HG02840 (cell line): Measurements from ENCODE around the gene USP2.

Experiments used
- ATAC-seq: cut with Tn5 transposase; IDR thresholded peaks from one replicate; pipeline ENCODE4 v1.9.1; 2021; ENCODE audit warnings: mild to moderate bottlenecking, moderate library complexity, moderate number of reproducible peaks; ENCODE audit not compliant: unreplicated experiment, low FRiP score

The USP2 gene

DNA sequence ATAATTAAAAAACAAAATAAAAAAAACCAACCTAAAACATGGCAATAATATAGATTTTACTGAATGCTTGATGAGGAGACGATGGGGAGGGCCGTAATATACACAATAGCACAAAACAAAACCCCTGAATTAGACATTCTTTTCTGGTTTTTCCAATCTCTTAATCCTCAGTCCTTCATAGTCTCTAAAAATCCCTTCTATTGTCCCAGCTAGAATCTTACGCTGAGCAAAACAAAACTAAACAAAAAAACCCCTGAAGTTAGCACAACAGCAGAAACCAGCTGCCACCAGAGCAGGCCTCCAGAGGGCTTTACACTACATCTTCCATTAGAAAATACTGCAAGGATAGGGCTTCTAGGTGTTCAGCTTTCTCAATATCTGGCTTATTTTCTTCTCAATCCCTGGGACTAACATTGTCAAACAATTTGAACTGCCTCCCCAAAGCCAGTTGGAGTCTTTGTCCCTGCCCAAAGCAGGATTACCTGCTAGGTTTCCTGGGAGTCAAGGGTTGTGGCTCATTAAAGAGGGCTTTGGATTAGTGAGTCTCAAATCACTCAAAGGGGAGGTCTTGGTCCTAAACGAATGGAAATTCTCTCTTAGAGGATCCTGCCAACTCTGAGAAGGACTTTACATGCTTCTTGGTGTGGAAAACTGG, 49.3 kb downstream of the USP2 start:
- ATAC-seq: no peak

DNA sequence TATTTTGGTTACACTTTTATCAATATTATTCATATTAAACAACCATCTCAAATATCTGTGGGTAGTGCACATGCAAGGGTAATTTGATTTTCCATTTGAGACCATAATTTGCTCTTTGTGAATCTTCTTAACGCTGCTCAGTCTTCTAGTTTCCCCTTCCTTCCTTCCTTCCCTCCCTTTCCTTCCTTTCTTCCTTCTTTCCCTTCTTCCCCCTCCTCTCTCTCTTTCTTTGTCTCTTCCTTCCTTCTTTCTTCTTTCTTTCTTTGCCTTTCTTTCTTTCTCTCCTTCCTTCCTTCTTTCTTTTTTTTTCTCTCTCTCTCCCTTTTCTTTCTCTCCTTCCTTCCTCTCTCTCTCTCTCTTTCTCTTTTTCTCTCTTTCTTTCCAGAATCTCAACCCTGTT, 51.3 kb downstream of the USP2 start:
- ATAC-seq: no peak

DNA sequence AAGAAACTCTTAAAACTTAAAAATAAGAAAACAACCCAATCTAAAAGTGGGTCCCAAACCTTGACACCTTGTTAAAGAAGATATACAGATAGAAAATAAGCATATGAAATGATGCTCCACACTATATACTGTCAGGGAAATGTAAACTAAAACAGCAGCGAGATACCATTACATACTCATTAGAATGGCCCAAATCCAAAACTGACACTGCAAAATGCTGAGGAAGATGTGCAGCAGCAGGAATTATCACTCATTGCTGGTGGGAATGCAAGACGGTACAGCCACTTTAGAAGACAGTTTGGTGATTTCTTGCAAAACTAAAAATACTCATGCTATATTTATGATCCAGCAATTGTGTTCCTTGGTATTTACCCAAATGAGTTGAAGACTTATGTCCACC, 52.2 kb downstream of the USP2 start:
- no peak for ATAC-seq

DNA sequence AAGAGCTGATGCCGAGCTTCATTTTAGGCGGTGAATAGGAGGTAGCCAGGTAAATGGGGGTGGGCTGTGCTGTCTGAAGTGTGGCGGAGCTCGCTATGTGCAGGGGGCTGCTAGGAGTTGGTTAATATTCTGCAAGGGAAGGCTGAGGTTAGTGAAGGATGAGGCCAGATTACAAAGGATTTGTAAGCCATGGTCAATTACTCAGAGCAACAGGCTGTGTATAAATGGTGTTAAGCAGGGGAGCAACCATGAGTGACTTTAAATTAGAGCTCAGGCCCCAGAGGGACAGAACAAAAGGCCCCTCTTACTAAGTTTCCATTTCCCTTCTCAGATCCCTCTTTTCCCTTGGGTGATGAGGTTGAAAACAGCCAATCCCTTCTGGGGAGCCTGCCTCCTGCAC, 57.3 kb downstream of the USP2 start:
- no peak for ATAC-seq

DNA sequence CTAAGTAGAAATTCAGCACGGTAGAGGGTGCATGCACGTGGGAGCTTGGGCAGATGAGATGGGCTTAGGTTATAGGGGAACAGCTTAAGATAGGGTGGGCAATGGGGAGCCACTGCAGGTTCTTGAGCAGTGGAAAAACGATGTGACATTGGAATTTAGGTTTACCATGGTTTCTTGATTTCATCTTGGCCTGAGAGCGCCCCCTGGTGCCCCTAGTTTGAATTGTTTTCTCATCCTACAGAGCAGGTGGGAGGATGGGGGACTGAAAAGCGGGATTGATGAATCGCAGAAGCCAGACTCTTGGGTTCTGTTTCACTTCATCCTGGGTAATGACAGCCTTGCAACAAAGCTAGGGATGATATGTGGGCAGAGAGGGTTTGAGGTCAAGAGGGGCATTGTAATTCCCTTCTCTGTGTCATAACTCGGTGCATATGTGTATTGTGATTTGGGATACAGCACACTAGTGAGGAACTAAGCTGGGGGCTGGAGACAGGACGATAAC, 57.9 kb downstream of the USP2 start:
- ATAC-seq: no peak

DNA sequence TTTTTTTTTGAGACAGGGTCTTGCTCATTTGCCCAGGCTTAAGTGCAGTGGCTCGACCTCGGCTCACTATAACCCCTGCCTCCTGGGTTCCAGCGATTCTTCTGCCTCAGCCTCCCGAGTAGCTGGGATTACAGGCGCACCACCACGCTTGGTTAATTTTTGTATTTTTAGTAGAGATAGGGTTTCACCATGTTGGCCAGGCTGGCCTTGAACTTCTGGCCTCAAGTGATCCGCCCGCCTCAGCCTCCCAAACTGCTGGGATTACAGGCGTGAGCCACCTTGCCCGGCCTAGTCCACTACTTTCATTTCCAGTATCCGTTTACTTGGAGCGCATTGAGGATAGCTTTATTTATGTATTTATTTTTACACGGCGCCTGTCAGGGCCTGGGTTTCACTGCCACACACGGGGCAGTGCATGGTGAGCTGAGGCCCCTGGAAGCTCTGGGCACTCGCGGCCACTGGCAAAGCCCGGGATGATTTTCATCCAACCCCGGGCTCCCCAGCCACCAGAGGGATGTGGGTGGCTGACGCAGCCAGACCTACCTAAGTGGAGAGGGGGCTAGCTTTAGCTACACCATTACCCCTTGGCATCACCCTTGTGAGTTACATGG, 58.5 kb downstream of the USP2 start:
- no peak for ATAC-seq

DNA sequence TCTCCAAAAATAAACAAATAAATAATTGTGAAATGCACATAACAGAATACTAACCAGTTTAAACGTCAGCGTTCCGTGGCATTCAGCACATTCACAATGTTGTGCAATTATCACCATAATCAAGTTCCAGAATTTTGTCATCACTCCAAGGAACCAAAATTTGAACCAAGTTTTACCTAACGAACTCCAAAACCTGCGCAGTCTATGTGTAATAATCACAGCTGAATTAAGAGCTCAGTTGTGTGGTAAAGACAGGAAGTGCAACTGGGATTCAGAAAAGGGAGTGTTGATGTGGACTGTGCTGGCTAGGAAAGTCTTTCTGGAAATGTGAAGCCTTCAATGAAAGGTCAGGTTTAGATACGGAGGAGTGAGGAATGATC, 59.1 kb downstream of the USP2 start:
- no peak for ATAC-seq

DNA sequence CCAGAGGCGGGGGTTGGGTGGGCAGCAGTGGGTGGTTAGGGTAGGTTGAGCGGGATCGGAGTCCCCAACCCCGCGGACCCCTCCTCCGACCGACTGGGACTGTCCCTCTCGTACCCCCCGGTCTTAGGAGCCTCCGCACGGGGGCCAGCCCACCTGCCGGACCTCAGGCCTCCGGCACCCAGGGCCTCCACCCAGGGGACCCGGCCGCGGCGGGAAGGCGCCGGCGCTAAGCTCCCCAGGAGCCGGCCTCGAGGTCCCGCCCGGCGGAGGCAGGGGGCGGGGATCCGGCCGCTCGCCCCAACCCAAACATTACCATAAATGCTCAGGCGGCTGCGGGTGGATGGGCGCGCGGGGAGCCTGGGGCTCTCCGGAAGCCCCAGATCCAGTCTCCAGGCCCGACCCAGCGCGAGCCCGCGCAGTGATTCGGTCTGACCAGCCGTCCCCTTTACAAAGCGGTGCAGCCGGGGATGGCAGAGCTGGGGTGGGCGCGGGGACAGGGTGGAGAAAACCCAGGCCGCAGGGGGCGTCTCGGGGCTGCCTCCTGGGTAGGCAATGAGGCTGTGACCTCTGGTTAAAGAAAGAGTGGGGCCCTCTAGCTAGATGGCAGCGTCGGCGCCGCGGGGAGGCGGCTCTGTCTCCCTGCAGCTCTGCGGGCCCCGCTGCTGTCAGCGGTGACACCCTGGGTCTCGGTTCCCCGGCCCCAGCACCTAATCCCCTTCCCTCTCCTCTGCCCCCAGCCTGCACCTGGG, 60.5 kb downstream of the USP2 start:
- no peak for ATAC-seq

DNA sequence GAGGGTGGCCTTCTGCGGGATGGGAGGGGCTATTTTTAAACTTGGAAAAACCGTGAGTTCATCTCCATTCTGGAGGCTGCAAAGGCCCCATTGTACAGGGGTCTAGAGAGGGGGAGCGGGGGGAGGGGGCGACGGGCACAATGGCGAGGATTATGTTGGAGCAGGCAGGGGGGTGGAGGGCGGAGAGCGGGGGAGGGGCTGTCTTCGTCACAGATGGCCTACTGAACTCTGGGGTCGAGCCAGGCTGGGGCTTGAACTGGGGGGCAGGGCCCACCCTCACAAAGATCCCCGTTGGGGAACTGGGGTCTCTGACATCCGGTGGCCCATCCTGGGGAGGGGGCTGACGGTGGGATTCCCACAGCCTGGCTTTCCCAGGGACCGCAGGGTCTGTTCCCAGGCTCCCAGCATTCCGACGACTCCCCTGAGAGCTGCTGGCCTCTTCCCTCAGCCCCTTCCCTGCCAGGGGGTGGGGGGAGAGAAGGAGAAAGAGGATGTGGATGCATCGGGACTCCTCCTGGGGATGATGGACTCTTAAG, 61.2 kb downstream of the USP2 start:
- no peak for ATAC-seq

DNA sequence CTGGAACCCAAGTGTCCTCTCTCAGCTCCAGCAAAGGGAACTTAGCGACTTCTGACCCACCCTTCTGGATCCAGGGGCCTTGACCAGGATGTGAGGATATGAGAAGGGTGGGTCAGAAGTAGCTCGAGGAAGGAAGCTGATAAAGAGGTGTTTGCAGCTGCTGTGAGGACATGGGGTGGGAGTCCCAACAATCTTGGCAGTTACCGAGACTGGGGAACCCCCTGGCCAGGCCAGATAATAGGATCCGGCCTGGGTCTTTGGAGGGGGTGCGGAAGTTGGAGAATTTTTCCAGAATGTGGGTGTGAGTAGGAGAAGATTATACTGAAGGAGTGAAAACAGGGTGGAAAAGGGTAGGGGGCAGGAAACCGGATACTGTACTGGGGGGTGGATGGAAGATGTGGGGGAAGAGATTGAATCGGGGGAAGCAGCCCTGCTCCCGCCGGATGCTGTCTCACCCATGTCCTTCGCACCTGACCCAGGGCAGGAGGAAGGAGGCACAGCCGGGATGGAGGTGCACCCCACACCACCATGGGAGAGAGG, 61.7 kb downstream of the USP2 start:
- no peak for ATAC-seq

DNA sequence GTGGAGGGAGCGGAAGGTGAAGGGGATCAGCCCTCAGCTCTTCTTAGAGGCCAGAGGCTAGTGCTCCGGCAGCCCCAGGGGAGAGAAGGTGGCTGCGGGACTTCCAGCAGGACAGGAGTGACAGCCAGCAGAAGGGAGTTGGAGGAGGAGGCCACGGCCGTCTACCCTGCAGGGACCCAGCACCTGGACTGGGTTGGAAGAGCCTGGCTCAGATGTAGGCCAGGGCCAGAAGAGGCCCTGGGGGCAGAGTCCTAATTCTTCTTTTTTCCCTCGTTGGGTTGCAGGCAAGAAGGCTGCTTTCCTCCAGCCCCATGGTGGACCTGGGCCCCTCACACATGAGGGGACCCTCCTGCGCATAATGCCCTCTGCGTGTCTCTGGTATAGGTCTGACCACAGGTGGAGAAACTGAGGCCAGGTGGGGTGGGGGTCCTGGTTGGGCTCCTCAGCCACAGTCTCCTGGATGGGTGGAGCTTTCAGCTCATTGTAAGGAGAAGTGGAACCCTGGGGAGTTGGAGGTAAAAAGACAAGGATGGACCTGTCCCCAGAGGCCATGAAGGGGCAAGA, 62.3 kb downstream of the USP2 start:
- no peak for ATAC-seq

DNA sequence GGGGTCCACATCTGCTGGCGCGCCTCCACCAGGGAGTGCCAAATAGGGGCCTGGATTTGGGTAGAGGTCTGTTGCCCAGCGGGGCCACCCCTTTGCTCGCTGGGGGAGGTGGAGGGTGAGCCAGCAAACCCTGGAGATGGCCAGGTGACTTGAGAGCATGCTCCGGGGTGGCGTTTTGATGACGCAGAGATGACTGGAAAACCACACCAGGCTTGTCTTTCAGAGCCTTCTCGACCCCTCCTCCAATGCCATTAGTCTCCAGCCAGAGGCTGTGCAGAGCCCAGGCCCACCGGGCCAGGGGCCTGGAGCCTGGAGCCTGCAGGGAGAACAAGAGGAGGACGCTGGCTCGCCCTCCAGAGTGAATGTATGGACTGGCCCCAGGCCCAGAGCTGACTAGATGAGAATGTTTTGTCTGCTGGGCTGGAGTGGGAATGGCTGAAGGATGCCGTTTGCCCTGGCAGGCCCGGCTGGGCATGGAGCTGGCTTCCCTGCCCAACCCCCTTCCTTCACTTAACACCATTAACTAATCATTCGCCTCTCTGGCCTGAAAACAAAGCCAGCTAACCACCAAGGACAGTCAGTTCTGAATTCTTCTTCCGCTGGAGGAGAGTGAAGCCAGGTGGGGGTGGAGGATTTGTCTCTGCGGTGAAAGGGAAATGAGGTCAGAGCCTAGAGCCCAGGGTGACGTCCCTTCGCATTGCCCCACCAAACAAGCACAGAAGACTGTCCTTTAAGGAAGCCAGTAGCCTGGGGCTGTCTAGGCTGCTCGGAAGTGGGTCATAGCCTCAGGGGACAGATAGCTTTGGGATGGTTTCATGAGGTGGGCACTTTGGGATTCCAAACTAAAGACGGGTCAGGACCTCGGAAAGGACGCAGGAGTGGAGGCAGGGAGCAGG, 63.0 kb downstream of the USP2 start:
- ATAC-seq: no peak

DNA sequence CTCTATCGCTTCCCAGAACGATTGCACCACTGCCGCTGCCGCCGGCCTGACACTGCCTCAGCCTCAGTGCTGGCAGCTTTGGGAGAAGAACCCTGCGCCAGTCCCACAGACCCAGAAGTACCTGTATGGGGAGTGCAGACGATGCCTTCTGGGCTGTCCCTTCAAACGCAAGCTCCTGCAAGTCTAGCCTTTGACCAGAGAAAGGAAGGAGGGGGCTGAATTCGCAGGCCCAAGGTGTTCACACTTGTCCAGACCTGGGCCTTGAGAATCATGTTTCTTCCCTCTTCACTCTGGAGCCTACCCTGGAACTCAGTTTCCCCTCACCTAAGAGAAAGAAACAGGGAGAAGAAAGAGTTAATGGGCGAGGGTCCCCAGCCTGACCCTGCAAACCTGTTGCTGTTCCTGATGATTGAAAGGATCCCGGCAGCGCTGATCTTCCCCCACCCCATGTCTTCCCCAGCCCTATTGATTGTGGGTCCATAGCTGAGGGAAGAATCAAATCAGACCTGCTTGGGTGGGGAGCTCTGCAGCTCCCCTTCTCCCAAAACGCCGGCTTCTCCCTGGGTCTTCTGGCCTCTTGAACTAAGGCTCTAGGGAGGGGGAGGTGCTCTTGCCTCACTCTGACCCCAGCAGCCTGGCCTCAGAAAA, 63.8 kb downstream of the USP2 start:
- no peak for ATAC-seq

DNA sequence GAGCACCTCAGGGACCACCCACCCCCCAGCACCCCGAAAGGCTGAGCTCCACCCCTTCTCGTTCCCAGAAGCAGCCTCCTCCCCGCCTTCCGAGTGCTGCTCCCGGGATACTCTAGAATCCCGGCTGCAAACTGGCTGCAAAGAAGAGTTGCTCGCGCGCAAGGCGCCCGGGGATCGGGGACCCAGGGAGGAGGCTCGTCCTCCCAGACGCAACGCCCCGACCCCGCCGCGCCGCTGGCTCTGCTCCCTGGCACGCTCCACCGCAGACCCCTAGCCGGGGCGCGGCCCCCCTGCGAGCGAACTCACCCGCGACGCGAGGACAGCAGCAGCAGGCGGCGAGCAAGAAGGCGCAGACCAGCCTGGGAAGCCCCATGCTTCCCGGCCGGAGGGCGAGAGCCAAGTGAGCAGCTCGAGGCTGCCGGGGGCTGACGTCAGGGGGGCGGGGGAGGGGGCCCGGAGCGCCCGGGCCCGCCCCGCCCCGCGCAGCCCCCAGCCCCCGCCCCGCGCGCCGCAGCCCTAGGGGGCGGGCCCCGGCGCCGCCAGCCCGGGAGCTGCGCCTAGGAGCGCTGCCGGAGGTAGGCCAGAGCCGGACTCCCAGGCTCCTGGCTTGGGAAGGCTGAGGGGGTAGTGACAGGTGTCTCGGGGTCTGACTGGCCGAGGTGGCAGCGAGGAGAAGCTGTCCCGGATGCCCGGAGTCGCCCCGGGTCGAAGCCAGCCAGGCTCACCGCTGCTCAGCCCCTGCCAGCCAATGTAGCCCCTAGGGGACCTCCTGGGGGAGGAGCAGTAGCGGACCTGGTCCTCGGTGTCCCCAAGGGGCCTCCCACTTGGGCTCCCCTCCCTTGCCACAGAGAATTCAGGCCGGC, 64.5 kb downstream of the USP2 start, which contains the start of gene MCAM:
TSS of gene MCAM (minus strand) at position 402 of the 863 bp plus-strand sequence. CDS start at position 373, 29 bp downstream.
- no peak for ATAC-seq

DNA sequence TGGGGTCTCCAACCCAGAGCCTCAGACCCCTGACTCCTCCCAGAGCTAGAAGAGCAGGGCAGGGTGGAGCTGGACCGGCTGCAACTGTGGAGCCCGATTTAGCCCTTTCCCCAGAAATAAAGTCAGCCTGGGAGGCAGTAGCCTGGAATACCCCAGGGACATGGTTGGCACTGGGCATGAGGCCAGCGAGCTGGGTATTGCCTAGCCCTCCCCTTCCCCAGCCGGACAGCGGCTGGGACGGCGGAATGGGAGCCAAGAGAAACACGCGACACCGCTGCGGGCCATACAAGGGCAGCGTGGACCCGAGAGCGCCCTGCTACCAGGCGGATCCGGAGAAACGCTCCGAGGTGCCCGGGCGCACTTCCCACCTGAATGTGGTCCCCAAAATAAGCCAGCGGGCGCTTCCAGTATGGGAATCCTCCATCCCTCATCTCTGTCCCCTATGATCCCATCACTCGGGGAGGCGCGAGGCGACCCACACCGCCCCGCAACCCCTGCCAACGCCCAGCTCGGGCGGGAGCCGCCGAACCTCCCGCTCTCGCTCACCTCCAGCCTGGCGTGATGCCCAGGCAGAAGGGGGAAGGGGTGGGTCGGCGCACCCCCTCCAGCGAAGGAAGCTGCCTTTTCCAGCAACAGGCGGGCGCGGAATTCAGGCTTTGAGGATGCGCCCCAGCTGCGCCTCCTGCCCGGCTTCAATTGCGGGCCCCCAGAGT, 65.3 kb downstream of the USP2 start:
- ATAC-seq: no peak

DNA sequence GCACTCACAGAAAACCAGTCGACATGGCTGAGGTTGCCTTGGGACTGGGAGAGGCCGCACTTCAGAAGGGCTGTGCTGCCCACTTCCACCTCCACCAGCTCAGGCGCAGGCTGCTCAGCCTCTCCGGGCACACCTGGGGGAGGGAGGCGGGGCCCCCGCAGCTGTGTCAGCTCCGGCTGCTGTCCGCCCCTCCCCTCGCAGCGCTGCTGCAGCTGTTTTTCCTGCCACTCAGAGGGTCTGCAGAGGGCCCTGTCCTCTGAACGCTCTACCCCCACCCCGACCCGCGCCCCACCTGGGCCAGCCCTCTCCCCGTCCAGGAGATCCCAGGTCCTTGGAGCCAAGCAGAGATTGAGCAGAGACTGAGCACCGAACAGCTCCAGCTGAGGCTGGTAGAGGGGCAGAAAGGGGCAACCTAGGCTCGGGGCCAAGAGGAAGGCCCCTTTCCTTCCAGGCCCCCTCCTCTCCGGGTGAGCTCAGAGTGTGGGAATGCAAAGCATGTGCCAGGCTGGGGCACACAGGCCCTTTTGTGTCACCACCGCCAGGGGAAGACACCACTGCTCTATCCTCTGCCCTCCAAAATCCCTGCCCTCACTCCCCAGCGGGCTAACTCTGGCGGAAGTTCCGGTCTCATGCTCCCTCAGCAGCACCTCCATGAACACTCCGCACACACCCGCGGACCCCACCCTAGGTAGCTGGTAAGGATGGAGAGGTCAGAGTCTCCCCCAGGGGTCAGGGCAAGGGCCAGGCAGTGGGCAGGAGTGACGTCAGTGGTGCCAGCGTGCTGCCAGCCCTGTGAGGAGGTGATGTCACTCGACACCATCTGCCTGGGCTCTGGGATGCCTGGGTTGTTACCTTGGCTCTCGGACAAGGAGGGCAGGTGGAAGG, 66.1 kb downstream of the USP2 start:
- no peak for ATAC-seq

DNA sequence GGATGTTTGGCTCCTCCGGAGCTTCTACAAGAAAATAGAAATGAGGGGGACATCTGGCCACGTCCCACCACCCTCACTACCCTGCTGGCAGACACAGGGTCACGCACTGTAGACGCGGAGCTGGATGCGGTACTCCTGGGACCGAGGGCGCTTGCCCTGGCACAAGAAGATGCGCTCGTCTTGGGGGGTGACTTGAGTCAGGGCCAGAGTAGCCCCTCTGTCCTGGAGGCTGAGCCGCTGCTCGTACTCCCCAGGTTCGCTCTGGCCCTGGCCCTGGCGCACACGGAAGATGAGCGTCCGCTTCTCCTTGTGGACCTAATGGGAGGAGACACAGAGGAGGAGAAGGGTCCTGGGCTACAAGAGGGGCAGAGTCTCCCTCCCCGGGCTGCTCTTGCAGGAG, 66.8 kb downstream of the USP2 start:
- ATAC-seq: no peak
